ENCODE data around the gene CHD5.
A peak's percentile ranks its signal among the peaks of the same experiment; 100 is the strongest.

CHD5 gene

DNA sequence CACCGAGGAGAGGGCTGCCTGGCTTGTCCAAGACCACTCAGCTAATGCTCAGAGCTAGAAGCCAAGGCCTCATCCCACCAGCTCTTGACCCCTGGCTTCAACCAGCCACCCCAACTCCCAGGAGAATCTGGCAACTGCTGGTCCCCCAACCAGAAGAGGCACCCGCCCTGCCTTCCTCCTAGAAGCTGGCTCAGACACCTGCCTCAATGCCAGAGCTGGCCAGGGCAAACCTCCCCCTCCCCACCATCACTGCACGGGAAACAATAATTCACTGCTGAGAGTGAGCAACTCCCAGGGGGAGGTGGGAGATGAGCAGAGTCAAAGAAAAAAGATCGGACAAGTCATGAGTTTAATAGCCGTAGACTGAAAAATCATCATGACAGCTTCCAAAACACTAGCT is 3.3 kb downstream of the CHD5 start:
- in situ Hi-C loops (cut with HindIII; ENCODE audit: low sequenced_read_pairs): no loop called here
- TF ChIP-seq CTCF (IDR thresholded peaks at IDR 0.05; ENCODE audit: low read depth, low read length): no peak
- DNase-seq (ENCODE audit: low read depth, low spot score): no peak
- H3K4me3 ChIP-seq (ENCODE audit: low read depth, low read length): no peak overlapping the region

GRCh38 chr1:6175411-6175828 is 4.7 kb downstream of the CHD5 start:
- in situ Hi-C loops (cut with HindIII; ENCODE audit: low sequenced_read_pairs): no loop called here
- no peak for DNase-seq (ENCODE audit: low read depth, low spot score)
- H3K4me3 ChIP-seq (ENCODE audit: low read depth, low read length): no peak overlapping the region
- TF ChIP-seq CTCF (IDR thresholded peaks at IDR 0.05; ENCODE audit: low read depth, low read length): no peak

DNA sequence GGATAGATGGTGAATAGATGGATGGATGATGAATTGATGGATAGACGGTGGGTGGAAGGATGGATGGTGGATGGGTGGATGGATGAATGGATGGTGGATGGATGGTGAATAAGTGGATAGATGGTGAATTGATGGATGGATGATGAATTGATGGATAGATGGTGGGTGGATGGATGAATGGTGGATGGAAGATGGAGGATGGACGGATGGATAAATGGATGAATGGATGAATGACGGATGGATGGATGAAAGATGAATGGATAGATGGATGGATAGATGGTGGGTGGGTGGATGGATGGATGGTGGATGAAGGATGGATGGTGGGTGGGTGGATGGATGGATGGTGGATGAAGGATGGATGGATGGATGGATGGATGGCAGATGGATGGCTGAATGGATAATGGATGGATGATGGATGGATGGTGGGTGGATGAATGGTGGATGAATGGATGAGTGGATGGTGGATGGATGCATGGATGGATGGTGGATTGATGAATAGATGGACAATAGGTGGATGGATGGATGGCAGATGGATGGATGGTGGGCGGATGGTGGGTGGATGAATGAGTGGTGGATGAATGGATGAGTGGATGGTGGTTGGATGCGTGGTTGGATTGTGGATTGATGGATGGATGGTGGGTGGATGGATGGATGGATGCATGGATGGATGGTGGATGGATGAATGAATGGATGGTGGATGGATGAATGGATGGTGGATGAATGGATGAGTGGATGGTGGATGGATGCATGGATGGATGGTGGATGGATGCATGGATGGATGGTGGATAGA is 5.3 kb downstream of the CHD5 start:
- in situ Hi-C loops (cut with HindIII; ENCODE audit: low sequenced_read_pairs): no loop called here
- TF ChIP-seq CTCF (IDR thresholded peaks at IDR 0.05; ENCODE audit: low read depth, low read length): no peak
- DNase-seq (ENCODE audit: low read depth, low spot score): no peak
- H3K4me3 ChIP-seq (ENCODE audit: low read depth, low read length): no peak overlapping the region

DNA sequence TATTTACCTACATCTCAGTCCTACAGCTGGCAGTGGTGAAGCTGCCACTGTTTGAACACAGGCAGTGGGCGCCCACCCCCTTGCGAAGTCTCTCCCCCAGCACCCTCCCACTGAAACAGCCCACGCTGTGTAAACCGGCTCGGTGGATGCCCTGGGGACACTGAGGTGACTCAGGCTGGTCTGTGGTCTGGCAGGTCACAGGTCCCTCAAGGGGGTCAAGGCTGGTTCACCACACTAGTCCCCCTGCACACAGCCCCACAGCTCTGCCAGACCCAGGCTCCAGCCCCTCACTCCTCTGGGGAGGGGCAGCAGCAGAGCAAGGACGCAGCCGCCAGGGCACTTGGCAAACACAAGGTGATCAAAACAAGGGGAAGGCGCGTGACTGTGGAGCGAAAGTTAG is 7.6 kb downstream of the CHD5 start:
- no peak overlapping the region for H3K4me3 ChIP-seq (ENCODE audit: low read depth, low read length)
- DNase-seq (ENCODE audit: low read depth, low spot score): no peak
- in situ Hi-C loops (cut with HindIII; ENCODE audit: low sequenced_read_pairs): no loop called here
- TF ChIP-seq CTCF (IDR thresholded peaks at IDR 0.05; ENCODE audit: low read depth, low read length): no peak

DNA sequence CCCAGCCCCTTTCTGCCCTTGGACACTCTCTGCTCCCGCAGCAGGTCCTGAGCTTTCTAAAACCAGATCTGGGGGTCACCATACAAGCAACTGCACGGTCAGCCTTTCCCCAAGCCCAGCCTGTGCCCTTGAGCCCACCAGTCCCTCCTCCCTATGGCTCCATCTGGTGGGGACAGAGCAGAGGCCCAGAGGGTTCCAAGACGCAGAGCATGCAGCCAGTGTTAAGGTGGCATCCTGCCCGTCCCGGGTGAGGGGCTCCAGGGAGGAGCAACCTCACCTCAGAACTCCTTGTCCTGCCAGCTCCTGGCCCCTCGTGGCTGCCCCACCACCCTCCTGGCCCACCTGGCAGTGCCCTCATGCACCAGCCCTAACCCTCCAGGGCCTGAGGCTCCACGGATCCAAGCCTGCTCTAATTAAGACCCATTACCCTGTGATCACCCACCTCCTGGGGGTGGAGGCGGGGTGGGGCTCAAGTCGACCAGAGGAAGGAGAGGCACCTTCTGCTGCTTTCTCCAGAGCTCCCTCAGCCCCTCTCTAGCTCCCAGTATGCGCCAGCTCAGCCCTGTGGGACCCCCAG is 8.5 kb downstream of the CHD5 start:
- in situ Hi-C loops (cut with HindIII; ENCODE audit: low sequenced_read_pairs): no loop called here
- DNase-seq (ENCODE audit: low read depth, low spot score): no peak
- no peak overlapping the region for H3K4me3 ChIP-seq (ENCODE audit: low read depth, low read length)
- TF ChIP-seq CTCF (IDR thresholded peaks at IDR 0.05; ENCODE audit: low read depth, low read length): peak; percentile 51

GRCh38 chr1:6170742-6171201 is 9.3 kb downstream of the CHD5 start:
- in situ Hi-C loops (cut with HindIII; ENCODE audit: low sequenced_read_pairs): no loop called here
- no peak overlapping the region for H3K4me3 ChIP-seq (ENCODE audit: low read depth, low read length)
- no peak for DNase-seq (ENCODE audit: low read depth, low spot score)
- no peak for TF ChIP-seq CTCF (IDR thresholded peaks at IDR 0.05; ENCODE audit: low read depth, low read length)

All from astrocyte of the spinal cord (primary cell).